ENCODE data around the gene KLHL5.

DNA sequence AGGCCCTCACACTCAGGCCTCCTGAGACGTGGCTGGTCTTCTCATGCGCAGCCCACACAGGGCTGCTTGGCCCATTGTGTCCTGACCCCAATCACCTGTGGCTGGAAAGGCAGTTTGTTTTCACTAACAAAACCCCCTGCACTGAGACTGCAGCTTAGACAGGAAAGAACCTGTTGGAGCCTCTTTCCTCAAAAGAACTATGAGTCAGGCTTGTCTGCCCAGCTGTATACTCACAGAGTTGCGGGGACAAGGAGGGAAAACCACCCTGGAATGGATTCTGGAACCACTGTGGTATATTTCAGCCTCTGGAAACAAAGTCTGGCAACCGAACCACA lies 24.6 kb upstream of the KLHL5 start:
- TF ChIP-seq POLR2AphosphoS5 (IDR thresholded peaks at IDR 0.05; ENCODE audit: borderline replicate concordance, low read depth, low read length) (no peak), EZH2 (IDR thresholded peaks at IDR 0.05) (no peak)
